Measurements from ENCODE around the gene RTN4R. TPM values are rescaled to one million over a fixed set of nuclear protein-coding genes. Genes with fewer than 3 reads are reported as not detected.

Gene RTN4R
- total and polyA plus RNA-seq, 2 experiments from 2014 or later = 10.6 to 38.4 TPM

DNA sequence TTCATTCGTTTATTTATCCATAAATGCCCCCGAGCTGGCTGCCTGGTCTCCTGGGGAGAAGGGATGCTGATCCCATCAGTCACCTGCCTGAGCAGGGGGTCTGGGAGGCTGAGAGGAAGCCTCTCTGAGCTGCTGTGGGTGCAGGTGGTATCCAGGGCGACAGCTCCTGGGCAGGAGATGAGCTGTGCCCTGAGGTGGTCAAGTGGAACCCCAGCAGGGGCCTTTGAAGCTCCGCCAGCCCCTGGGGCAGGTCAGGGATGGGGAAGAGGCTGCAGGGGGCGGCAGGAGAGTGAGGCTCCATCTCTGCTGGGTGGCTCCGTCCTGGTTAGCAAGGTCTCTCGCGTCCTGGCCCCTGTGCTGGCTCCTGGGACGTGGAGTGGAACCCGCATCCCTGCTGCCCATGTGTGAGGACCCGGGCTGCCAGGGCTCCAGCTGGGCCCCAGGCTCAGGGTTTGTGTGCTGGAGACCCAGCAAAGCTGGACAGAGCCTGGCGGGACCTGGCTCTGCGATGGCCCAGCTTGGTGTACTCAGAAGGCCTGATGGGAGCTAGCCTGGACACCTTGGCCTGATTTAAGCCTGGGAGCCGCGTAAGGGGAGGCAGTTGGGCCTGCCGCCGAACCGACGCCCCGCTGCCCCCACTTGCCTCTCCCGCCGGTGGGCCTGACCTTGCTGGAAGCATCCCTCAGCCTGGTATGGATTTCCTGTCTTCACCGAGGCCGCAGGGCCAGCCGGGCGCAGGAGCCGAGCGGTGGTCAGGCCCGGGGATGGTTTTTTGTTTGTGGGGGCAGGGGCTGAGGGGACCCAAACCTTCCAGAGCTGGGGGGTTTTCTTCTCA, 44.5 kb downstream of the RTN4R start:
- Histone ChIP-seq H2AFZ (no peak overlapping the region), H3K9me2 (ENCODE audit: insufficient read depth) (no peaks in the 10 kb centered on the region), H3K4me1 (ENCODE audit: insufficient read depth) (no peaks in the 10 kb centered on the region), H3K4me2 (no peak overlapping the region), H3K27me3 (ENCODE audit: insufficient read depth) (no peaks in the 10 kb centered on the region), H3K4me3 (no peak overlapping the region), H4K20me1 (replicated peaks; ENCODE audit: insufficient read depth) (no peaks in the 10 kb centered on the region), H3F3A (replicated peaks; ENCODE audit: low read depth) (peaks cover 13% of the 10 kb centered on the region; the same call in 1 of the 2 replicates), H3K27ac (ENCODE audit: low read depth) (no peak overlapping the region), H3K79me2 (replicated peaks; ENCODE audit: insufficient read depth) (no peaks in the 10 kb centered on the region), H3K36me3 (ENCODE audit: insufficient read depth) (no peaks in the 10 kb centered on the region)
- peaks cover 2% of the 10 kb centered on the region for H3K4me1 Mint-ChIP-seq
- ATAC-seq (peak; percentile 8; the same call in 1 of the 3 replicates), DNase-seq (ENCODE audit: low spot score) (no peak)
- H3K27me3 Mint-ChIP-seq (ENCODE audit: insufficient read depth, low read depth, poor library complexity) = peaks cover 16% of the 10 kb centered on the region
- no peak for TF ChIP-seq POLR2AphosphoS5 (IDR thresholded peaks at IDR 0.05; ENCODE audit: low read depth)
- TF ChIP-seq, protein P1, sequence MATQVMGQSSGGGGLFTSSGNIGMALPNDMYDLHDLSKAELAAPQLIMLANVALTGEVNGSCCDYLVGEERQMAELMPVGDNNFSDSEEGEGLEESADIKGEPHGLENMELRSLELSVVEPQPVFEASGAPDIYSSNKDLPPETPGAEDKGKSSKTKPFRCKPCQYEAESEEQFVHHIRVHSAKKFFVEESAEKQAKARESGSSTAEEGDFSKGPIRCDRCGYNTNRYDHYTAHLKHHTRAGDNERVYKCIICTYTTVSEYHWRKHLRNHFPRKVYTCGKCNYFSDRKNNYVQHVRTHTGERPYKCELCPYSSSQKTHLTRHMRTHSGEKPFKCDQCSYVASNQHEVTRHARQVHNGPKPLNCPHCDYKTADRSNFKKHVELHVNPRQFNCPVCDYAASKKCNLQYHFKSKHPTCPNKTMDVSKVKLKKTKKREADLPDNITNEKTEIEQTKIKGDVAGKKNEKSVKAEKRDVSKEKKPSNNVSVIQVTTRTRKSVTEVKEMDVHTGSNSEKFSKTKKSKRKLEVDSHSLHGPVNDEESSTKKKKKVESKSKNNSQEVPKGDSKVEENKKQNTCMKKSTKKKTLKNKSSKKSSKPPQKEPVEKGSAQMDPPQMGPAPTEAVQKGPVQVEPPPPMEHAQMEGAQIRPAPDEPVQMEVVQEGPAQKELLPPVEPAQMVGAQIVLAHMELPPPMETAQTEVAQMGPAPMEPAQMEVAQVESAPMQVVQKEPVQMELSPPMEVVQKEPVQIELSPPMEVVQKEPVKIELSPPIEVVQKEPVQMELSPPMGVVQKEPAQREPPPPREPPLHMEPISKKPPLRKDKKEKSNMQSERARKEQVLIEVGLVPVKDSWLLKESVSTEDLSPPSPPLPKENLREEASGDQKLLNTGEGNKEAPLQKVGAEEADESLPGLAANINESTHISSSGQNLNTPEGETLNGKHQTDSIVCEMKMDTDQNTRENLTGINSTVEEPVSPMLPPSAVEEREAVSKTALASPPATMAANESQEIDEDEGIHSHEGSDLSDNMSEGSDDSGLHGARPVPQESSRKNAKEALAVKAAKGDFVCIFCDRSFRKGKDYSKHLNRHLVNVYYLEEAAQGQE (IDR thresholded peaks at IDR 0.05; ENCODE audit: unreplicated experiment) = no peak
- TF ChIP-seq JUNB (IDR thresholded peaks at IDR 0.05; ENCODE audit: unreplicated experiment) = no peak
- TF ChIP-seq, protein P2, sequence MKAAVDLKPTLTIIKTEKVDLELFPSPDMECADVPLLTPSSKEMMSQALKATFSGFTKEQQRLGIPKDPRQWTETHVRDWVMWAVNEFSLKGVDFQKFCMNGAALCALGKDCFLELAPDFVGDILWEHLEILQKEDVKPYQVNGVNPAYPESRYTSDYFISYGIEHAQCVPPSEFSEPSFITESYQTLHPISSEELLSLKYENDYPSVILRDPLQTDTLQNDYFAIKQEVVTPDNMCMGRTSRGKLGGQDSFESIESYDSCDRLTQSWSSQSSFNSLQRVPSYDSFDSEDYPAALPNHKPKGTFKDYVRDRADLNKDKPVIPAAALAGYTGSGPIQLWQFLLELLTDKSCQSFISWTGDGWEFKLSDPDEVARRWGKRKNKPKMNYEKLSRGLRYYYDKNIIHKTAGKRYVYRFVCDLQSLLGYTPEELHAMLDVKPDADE (IDR thresholded peaks at IDR 0.05) = no peak
- TF ChIP-seq, protein P3, sequence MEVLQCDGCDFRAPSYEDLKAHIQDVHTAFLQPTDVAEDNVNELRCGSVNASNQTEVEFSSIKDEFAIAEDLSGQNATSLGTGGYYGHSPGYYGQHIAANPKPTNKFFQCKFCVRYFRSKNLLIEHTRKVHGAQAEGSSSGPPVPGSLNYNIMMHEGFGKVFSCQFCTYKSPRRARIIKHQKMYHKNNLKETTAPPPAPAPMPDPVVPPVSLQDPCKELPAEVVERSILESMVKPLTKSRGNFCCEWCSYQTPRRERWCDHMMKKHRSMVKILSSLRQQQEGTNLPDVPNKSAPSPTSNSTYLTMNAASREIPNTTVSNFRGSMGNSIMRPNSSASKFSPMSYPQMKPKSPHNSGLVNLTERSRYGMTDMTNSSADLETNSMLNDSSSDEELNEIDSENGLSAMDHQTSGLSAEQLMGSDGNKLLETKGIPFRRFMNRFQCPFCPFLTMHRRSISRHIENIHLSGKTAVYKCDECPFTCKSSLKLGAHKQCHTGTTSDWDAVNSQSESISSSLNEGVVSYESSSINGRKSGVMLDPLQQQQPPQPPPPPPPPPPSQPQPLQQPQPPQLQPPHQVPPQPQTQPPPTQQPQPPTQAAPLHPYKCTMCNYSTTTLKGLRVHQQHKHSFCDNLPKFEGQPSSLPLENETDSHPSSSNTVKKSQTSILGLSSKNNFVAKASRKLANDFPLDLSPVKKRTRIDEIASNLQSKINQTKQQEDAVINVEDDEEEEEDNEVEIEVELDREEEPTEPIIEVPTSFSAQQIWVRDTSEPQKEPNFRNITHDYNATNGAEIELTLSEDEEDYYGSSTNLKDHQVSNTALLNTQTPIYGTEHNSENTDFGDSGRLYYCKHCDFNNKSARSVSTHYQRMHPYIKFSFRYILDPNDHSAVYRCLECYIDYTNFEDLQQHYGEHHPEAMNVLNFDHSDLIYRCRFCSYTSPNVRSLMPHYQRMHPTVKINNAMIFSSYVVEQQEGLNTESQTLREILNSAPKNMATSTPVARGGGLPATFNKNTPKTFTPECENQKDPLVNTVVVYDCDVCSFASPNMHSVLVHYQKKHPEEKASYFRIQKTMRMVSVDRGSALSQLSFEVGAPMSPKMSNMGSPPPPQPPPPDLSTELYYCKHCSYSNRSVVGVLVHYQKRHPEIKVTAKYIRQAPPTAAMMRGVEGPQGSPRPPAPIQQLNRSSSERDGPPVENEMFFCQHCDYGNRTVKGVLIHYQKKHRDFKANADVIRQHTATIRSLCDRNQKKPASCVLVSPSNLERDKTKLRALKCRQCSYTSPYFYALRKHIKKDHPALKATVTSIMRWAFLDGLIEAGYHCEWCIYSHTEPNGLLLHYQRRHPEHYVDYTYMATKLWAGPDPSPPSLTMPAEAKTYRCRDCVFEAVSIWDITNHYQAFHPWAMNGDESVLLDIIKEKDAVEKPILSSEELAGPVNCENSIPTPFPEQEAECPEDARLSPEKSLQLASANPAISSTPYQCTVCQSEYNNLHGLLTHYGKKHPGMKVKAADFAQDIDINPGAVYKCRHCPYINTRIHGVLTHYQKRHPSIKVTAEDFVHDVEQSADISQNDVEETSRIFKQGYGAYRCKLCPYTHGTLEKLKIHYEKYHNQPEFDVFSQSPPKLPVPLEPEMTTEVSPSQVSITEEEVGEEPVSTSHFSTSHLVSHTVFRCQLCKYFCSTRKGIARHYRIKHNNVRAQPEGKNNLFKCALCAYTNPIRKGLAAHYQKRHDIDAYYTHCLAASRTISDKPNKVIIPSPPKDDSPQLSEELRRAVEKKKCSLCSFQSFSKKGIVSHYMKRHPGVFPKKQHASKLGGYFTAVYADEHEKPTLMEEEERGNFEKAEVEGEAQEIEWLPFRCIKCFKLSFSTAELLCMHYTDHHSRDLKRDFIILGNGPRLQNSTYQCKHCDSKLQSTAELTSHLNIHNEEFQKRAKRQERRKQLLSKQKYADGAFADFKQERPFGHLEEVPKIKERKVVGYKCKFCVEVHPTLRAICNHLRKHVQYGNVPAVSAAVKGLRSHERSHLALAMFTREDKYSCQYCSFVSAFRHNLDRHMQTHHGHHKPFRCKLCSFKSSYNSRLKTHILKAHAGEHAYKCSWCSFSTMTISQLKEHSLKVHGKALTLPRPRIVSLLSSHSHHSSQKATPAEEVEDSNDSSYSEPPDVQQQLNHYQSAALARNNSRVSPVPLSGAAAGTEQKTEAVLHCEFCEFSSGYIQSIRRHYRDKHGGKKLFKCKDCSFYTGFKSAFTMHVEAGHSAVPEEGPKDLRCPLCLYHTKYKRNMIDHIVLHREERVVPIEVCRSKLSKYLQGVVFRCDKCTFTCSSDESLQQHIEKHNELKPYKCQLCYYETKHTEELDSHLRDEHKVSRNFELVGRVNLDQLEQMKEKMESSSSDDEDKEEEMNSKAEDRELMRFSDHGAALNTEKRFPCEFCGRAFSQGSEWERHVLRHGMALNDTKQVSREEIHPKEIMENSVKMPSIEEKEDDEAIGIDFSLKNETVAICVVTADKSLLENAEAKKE (CRISPR knock-in tag; IDR thresholded peaks at IDR 0.05) = no peak
- TF ChIP-seq, protein P4, sequence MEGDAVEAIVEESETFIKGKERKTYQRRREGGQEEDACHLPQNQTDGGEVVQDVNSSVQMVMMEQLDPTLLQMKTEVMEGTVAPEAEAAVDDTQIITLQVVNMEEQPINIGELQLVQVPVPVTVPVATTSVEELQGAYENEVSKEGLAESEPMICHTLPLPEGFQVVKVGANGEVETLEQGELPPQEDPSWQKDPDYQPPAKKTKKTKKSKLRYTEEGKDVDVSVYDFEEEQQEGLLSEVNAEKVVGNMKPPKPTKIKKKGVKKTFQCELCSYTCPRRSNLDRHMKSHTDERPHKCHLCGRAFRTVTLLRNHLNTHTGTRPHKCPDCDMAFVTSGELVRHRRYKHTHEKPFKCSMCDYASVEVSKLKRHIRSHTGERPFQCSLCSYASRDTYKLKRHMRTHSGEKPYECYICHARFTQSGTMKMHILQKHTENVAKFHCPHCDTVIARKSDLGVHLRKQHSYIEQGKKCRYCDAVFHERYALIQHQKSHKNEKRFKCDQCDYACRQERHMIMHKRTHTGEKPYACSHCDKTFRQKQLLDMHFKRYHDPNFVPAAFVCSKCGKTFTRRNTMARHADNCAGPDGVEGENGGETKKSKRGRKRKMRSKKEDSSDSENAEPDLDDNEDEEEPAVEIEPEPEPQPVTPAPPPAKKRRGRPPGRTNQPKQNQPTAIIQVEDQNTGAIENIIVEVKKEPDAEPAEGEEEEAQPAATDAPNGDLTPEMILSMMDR (conservative IDR thresholded peaks at IDR 0.05; ENCODE audit: low read depth in 2 of 2) = no peak
- no peak for TF ChIP-seq EZH2 (IDR thresholded peaks at IDR 0.05; ENCODE audit: low read depth, unreplicated experiment)
- TF ChIP-seq CREB1 (CRISPR knock-in tag; IDR thresholded peaks at IDR 0.05; ENCODE audit: low read depth) = no peak
- no peaks in the 10 kb centered on the region; the same call in 2 of the 3 replicates for H3K36me3 Mint-ChIP-seq (ENCODE audit: low read depth)
- H3K9me3 Mint-ChIP-seq = peaks cover 11% of the 10 kb centered on the region
- H3K27ac Mint-ChIP-seq = no peak overlapping the region
- H3K4me3 Mint-ChIP-seq = no peak overlapping the region
